ENCODE measurements around the gene NSUN3. TPM values are rescaled to one million over a fixed set of nuclear protein-coding genes. Genes with fewer than 3 reads are reported as not detected.
A peak's percentile ranks its signal among the peaks of the same experiment; 100 is the strongest.
"Not testable (repeated sequence)": the region's sequence is repeated elsewhere in the genome, so short reads cannot be mapped to it uniquely, and the experiment has no call there.

NSUN3 gene
- total RNA-seq (2014; rRNA removed; shearing (Covaris generic); ENCODE audit: low replicate concordance) = 5.7 and 12.7 TPM in 2 replicates

DNA sequence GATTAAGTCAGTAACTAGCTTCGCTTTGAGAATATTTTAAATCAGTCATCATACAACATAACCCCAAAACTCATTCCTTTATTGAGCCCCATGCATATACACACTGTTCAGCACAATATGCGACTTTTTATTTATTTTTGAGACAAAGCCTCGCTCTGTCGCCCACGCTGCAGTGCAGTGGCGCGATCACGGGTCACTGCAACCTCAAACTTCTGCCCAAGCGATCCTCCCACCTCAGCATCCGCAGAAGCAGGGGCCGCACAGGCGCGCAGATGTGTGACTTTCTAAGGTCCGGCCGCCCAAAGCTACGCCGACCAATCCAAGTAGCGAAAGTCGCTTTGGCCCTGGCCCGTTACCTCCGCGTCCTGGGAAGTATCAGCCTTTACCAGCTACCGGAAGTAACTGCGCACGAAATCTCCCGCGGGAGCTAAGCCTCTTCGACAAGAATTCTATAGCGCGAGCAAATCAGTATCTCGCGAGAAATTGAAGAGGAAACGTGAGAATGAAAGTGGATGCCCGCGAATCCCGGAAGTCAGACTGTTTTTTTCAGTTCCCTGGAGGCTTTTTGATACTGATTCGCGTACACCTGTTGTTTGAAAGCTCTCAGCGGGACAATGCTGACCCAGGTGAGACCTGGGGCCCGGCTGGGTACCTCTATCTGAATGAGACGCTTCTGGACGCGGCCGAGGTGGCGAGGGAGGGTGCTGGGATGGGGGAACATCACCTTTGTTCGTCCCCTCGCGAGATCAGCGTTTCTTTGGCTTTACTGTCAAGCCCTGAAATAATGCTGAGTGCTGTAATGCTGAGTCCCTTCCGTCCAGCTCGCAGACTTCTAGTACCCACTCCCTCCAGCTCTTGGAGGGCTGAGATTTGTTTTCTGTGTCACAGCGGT is at the start of gene NSUN3, which contains the start of gene DHFR2:
Gene NSUN3 (plus strand): TSS at position 549 of the 892 bp plus-strand sequence. CDS start 66 bp downstream, at position 615.
Gene DHFR2 (minus strand): TSS at position 404 of the 892 bp plus-strand sequence. CDS start 1,405 bp downstream, outside the sequence.
- H3K4me3 ChIP-seq = peak within 1 kb of the TSS; percentile 89
- peak; percentile 98 for DNase-seq
- no peaks in the 10 kb centered on the region for H3K27me3 ChIP-seq
- no peaks in the 10 kb centered on the region; the same call in 1 of the 2 replicates for H3K9me3 ChIP-seq
- peaks cover 30% of the 10 kb centered on the region for H3K36me3 ChIP-seq

GRCh38 chr3:94015025-94015424 is 47.8 kb upstream of the NSUN3 start:
- Histone ChIP-seq H3K27me3 (no peaks in the 10 kb centered on the region), H3K9me3 (no peaks in the 10 kb centered on the region), H3K4me3 (no peak overlapping the region), H3K36me3 (no peaks in the 10 kb centered on the region)
- no peak for DNase-seq

- no peak overlapping the region for H3K4me3 ChIP-seq
- DNase-seq = no peak
- no peaks in the 10 kb centered on the region for H3K9me3 ChIP-seq
These were observed 43.2 kb upstream of the NSUN3 start for GRCh38 chr3:94019659-94020058.

DNA sequence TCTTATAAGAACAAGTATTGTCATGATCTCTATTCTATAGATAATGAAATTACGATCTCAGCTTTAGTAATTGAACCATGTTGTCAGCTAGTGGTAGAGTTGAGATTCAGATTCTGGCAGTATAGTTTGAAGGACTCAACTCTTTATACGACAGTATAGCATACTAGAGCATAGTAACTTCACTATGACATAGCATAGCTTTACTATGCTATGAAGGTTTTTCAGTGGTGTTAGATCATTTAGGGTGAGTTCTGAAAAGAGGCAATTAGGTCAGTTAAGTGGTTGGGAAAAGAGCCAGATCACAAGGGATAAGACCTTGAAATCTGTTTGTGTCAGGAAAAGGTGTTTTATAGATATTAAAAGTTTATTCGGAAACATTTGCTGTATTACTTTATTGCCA is 42.6 kb upstream of the NSUN3 start:
- no peak for DNase-seq
- Histone ChIP-seq H3K4me3 (no peak overlapping the region), H3K27me3 (no peaks in the 10 kb centered on the region), H3K9me3 (no peaks in the 10 kb centered on the region), H3K36me3 (no peaks in the 10 kb centered on the region)

More at GRCh38 chr3:94019659-94020058, 43.2 kb upstream of the NSUN3 start:
- H3K36me3 ChIP-seq = no peaks in the 10 kb centered on the region
- H3K27me3 ChIP-seq = no peaks in the 10 kb centered on the region

- Histone ChIP-seq H3K9me3 (no peaks in the 10 kb centered on the region), H3K36me3 (no peaks in the 10 kb centered on the region), H3K27me3 (no peaks in the 10 kb centered on the region), H3K4me3 (no peak overlapping the region)
- DNase-seq = no peak
These were observed 38.5 kb upstream of the NSUN3 start for GRCh38 chr3:94024385-94024784.

DNA sequence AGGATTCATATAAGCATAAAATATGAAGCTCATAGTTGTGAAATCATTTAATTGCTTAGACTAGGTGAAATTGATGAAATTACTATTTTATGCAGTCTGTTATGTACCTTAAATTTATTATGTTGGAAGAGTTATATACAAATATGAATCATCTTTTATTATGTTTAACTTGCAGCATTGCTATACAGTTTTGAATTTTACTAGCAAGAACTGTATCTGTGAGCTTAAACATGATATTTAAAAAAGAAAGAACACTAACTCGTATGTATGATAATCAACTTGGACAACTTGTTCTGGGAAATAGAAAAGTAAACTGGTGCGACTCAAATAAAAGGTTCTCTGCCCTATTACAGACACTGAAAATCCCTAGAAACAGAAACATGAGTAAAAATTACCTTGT is 36.2 kb upstream of the NSUN3 start:
- H3K4me3 ChIP-seq = no peak overlapping the region
- DNase-seq = no peak

GRCh38 chr3:94028093-94028837 is 34.6 kb upstream of the NSUN3 start, which contains the start of gene STX19:
STX19 (minus strand) TSS chr3:94028597; CDS start chr3:94015269, 13,328 bp downstream.
- no peak within 1 kb of the TSS for H3K4me3 ChIP-seq
- H3K36me3 ChIP-seq = no peaks in the 10 kb centered on the region
- no peaks in the 10 kb centered on the region for H3K27me3 ChIP-seq
- DNase-seq = no peak
- H3K9me3 ChIP-seq = no peaks in the 10 kb centered on the region

More for the DNA sequence above, 36.2 kb upstream of the NSUN3 start:
- Histone ChIP-seq H3K36me3 (no peaks in the 10 kb centered on the region), H3K9me3 (no peaks in the 10 kb centered on the region), H3K27me3 (no peaks in the 10 kb centered on the region)

DNA sequence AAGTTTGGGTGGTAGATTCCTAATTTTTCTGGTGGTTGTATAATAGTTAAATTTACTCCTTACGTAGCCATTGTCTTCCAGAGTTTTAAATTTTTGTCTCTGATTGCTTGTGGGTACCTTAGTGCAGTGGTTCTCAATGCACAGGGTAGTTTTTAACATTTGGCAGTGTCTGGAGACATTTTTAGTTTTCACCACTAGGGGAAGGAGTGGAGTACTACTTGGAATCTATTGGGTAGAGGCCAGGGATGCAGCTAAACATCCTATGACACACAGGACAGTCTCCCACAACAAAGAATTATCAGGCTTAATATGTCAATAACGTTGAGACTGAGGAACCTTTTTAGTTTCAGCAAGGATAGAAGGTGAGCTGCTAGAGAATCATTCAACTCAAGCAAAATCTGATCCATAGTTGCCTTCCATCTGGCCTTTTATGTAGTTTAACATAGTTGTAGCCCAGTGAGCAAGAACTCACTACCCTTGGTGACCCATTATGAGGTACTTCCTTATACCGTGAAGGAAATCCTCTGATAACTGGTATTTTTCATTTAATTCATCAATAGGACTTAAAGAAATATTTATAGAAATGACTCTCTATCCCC is 25.9 kb upstream of the NSUN3 start:
- H3K4me3 ChIP-seq = no peak overlapping the region

GRCh38 chr3:94043285-94043684 is 19.6 kb upstream of the NSUN3 start:
- no peak for DNase-seq
- no peaks in the 10 kb centered on the region for H3K27me3 ChIP-seq
- no peaks in the 10 kb centered on the region for H3K9me3 ChIP-seq
- no peak overlapping the region for H3K4me3 ChIP-seq
- H3K36me3 ChIP-seq = peaks cover 3% of the 10 kb centered on the region

More for the DNA sequence above, 25.9 kb upstream of the NSUN3 start:
- DNase-seq = peak; percentile 21
- H3K9me3 ChIP-seq = no peaks in the 10 kb centered on the region
- no peaks in the 10 kb centered on the region for H3K27me3 ChIP-seq
- H3K36me3 ChIP-seq = no peaks in the 10 kb centered on the region; the same call in 1 of the 2 replicates

DNA sequence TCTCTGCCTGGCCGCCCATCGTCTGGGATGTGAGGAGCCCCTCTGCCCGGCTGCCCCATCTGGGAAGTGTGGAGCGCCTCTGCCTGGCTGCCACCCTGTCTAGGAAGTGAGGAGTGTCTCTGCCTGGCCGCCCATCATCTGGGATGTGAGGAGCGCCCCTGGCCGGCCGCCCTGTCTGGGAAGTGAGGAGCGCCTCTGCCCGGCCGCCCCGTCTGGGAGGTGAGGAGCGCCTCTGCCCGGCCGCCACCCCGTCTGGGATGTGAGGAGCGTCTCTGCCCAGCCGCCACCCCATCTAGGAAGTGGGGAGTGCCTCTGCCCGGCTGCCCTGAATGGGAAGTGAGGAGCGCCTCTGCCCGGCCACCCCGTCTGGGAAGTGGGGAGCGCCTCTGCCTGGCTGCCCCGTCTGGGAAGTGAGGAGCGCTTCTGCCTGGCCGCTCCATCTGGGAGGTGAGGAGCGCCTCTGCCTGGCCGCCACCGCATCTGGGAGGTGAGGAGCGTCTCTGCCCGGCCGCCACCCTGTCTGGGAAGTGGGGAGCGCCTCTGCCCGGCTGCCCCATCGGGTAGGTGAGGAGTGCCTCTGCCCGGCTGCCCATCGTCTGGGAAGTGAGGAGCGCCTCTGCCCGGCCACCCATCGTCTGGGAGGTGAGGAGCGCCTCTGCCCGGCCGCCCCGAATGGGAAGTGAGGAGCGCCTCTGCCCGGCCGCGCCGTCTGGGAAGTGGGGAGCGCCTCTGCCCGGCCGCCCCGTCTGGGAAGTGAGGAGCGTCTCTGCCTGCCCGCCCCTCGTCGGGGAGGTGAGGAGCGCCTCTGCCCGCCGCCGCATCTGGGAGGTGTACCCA is 18.5 kb upstream of the NSUN3 start:
- not testable (repeated sequence) for H3K36me3 ChIP-seq, H3K27me3 ChIP-seq, H3K9me3 ChIP-seq, DNase-seq, H3K4me3 ChIP-seq

GRCh38 chr3:94046533-94046932 is 16.3 kb upstream of the NSUN3 start:
- H3K36me3 ChIP-seq = peaks cover 3% of the 10 kb centered on the region
- H3K4me3 ChIP-seq = no peak overlapping the region
- no peaks in the 10 kb centered on the region for H3K9me3 ChIP-seq
- no peaks in the 10 kb centered on the region for H3K27me3 ChIP-seq
- no peak for DNase-seq

GRCh38 chr3:94049267-94049666 is 13.6 kb upstream of the NSUN3 start:
- DNase-seq = no peak
- Histone ChIP-seq H3K9me3 (no peaks in the 10 kb centered on the region), H3K36me3 (peaks cover 3% of the 10 kb centered on the region; the same call in 1 of the 2 replicates), H3K4me3 (no peak overlapping the region), H3K27me3 (no peaks in the 10 kb centered on the region)

DNA sequence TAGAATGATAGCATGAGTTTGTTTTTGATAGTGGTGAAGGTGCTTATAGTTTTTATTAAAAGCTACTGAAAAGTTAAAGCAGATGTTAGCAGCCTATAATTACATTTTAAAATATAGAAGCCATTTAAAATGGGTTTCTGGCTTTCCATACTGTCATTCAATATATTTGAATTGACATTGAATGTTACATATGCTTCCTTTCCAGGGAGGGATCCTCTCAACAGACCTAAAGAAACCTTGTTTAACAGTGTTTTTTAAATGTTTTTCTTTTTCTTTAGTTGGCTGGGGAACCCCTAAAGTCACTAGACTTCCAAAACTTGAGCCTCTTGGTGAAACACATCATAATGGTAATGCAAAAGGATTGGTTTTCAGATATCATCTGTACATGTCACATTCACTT is 12.3 kb upstream of the NSUN3 start:
- no peaks in the 10 kb centered on the region; the same call in 1 of the 2 replicates for H3K36me3 ChIP-seq
- no peaks in the 10 kb centered on the region for H3K9me3 ChIP-seq
- no peak overlapping the region for H3K4me3 ChIP-seq
- no peaks in the 10 kb centered on the region for H3K27me3 ChIP-seq
- no peak for DNase-seq

DNA sequence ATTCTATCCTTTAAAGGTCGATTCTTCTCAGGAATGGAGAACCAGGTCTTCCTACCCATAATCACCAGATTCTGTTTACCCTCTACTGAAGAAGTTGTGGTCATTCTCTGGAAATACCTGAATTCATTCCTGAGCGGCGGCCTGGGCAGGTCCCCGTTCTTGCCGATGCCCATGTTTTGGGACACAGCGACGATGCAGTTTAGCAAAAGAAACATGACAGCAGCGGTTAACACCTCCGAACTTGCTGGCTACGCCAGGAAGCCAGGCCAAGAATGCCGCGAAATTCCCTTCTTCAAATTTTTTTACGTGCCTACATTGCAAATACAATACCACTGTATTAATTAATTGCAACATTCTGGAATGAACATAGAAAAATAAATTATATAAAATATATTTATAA is 1.6 kb upstream of the NSUN3 start:
- no peak overlapping the region for H3K4me3 ChIP-seq
- no peaks in the 10 kb centered on the region for H3K27me3 ChIP-seq
- DNase-seq = no peak
- H3K36me3 ChIP-seq = peaks cover 16% of the 10 kb centered on the region
- no peaks in the 10 kb centered on the region for H3K9me3 ChIP-seq

DNA sequence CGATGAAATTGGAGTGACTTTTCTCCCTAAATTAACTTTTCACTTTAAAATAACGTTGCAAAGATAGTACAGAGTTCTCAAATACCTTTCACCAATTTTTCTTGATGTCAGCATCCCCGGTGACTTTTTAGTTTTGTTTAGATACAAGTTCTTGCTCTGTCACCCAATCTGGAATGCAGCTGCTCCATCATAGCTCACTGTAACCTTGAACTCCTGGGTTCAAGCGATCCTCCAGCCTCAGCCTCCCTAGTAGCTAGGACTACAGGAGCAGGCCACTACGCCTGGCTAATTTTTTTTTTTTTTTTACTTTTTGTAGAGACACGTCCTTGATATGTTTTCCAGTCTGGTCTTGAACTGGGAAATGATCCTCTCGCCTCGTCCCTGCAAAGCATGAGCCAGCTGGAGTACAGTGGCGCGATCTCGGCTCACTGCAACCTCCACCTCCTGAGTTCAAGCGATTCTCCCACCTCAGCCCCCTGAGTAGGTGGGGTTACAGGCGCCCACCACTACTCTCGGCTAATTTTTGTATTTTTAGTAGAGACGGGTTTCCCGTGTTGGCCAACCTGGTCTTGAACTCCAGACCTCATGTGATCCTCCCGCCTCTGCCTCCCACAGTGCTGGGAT is 747 bp downstream of the NSUN3 start:
- no peak for DNase-seq

More for the DNA sequence above, 747 bp downstream of the NSUN3 start:
- Histone ChIP-seq H3K9me3 (no peaks in the 10 kb centered on the region; the same call in 1 of the 2 replicates), H3K36me3 (peaks cover 30% of the 10 kb centered on the region), H3K4me3 (peak overlapping the region; percentile 89), H3K27me3 (no peaks in the 10 kb centered on the region)
